22Rv1 (cell line): Measurements from ENCODE around the gene CRYBB1.

Source experiments
- ZFX ChIP-seq: fragments of 450-650 bp; IDR thresholded peaks from 2 replicates; pipeline ENCODE4 v1.6.1; 2017; ENCODE audit warnings: antibody characterized with exemption, borderline replicate concordance
- TF ChIP-seq, protein P1 (sequence below): fragments of 450-650 bp; IDR thresholded peaks from 2 replicates; pipeline ENCODE4 v1.5.1; 2017; ENCODE audit warnings: mild to moderate bottlenecking

DNA sequence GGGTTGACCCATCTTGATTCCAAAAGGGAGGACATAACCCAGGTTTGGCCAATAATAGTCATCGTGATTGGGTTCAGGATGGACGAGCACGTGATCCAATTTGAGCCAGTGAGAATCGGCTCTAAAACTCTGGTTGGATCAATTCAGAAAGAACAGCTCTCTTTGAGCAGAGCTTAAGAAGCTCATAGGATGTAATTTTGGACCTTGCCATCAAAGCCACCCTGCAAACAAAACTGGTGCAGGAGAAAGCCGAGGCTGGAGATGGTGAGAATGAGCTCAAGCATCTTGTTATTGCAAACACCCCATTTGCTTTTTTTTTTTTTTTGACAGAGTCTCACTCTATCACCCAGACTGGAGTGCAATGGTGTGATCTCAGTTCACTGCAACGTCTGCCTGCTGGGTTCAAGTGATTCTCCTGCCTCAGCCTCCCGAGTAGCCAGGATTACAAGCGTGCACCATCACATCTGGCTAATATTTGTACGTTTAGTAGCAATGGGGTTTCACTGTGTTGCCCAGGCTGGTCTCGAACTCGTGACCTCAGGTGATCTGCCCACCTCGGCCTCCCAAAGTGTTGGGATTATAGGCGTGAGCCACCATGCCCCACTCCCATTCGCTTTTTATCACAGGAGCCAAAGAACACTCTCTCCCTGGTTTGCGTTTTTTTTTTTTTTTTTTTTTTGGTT is 25.7 kb upstream of the CRYBB1 start:
- TF ChIP-seq, protein P1, sequence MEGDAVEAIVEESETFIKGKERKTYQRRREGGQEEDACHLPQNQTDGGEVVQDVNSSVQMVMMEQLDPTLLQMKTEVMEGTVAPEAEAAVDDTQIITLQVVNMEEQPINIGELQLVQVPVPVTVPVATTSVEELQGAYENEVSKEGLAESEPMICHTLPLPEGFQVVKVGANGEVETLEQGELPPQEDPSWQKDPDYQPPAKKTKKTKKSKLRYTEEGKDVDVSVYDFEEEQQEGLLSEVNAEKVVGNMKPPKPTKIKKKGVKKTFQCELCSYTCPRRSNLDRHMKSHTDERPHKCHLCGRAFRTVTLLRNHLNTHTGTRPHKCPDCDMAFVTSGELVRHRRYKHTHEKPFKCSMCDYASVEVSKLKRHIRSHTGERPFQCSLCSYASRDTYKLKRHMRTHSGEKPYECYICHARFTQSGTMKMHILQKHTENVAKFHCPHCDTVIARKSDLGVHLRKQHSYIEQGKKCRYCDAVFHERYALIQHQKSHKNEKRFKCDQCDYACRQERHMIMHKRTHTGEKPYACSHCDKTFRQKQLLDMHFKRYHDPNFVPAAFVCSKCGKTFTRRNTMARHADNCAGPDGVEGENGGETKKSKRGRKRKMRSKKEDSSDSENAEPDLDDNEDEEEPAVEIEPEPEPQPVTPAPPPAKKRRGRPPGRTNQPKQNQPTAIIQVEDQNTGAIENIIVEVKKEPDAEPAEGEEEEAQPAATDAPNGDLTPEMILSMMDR, result no peak
- no peak for TF ChIP-seq ZFX
